CD4-positive, alpha-beta T cell treated with Interferon gamma for 1 hour (primary cell): Measurements from ENCODE around the gene ZBTB6.
A peak's percentile ranks its signal among the peaks of the same experiment; 100 is the strongest.
"Not testable (repeated sequence)": the region's sequence is repeated elsewhere in the genome, so short reads cannot be mapped to it uniquely, and the experiment has no call there.

ENCODE experiments used
- DNase-seq: peaks from one replicate; pipeline ENCODE4 v3.0.0-alpha.2; 2020

Gene ZBTB6

DNA sequence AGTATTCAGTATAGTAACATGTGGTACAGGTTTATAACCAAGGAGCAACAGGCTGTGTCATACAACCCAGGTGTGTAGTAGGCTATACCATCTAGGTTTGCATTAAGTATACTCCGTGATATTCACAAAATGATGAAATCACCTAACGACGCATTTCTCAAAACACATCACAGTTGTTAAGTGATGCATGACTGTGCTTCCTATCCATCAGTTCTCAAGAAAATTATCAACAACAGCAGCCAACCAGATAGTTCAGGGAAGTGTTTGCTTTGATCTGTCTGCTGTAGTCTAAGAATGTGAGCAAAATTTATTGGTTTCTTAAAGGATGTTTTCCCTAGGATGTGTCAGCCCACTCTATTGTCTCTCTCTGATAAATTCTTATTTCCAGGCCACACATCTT, 10.8 kb upstream of the ZBTB6 start:
- no peak for DNase-seq

DNA sequence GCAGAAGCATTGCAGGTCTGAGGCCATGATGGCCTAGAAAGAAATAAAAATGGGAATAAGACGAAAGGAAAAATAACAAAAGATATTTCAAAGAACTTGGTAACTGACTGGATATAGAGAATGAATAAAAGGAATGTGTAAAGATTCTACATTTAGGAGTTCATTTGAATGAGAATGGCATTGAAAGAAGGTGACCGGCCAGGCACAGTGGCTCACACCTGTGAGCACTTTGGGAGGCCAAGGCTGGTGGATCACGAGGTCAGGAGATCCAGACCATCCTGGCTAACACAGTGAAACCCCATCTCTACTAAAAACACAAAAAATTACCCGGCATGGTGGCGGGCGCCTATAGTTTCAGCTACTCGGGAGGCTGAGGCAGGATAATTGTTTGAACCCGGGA, 9.6 kb upstream of the ZBTB6 start:
- DNase-seq, result no peak

DNA sequence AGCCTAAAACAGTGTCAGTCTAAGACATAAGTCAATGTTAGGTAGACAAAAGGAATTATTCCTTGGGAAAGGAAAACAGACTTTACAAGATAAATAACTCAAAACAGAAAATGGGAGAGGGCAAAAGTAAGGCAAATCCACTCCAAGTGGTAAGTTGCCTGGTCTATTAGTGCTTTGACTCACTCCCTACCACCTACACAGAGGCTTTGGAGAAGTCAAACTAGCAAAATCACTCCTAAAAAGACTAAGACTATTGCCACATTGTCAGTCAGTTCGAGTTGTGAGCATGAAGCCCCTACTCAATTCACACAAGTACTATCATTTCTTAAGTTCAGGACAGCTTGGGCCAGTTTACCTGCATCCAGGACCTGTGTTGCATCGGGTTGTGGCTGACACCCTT, 5.2 kb upstream of the ZBTB6 start:
- DNase-seq, result no peak

DNA sequence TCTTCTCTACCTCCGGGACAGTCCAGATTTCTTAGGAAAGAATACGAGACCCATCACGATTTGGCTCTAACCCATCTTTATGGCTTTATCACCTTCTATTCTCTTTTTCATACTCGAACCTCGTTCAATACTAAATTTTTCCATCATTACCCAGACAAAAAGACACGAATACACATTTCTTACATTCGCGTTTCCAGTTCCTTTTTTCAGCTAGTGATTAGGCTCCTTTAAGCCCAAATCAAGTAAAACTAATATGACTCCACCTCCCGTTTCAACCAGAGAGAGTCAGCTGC, 506 bp downstream of the ZBTB6 start:
- DNase-seq, result no peak

DNA sequence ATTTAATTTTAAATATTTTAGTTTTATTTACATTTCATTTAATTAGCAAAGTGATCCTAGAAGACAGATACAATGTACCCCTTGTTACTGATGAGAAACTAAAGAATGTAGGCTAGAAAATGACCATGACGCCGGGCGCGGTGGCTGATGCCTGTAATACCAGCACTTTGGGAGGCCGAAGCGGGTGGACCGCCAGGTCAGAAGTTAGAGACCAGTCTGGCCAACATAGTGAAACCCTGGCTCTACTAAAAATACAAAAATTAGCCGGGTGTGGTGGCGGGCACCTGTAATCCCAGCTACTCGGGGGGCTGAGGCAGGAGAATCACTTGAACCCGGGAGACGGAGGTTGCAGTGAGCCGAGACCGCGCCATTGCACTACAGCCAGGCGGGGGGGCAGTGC, 7.0 kb downstream of the ZBTB6 start:
- DNase-seq, result not testable (repeated sequence)

DNA sequence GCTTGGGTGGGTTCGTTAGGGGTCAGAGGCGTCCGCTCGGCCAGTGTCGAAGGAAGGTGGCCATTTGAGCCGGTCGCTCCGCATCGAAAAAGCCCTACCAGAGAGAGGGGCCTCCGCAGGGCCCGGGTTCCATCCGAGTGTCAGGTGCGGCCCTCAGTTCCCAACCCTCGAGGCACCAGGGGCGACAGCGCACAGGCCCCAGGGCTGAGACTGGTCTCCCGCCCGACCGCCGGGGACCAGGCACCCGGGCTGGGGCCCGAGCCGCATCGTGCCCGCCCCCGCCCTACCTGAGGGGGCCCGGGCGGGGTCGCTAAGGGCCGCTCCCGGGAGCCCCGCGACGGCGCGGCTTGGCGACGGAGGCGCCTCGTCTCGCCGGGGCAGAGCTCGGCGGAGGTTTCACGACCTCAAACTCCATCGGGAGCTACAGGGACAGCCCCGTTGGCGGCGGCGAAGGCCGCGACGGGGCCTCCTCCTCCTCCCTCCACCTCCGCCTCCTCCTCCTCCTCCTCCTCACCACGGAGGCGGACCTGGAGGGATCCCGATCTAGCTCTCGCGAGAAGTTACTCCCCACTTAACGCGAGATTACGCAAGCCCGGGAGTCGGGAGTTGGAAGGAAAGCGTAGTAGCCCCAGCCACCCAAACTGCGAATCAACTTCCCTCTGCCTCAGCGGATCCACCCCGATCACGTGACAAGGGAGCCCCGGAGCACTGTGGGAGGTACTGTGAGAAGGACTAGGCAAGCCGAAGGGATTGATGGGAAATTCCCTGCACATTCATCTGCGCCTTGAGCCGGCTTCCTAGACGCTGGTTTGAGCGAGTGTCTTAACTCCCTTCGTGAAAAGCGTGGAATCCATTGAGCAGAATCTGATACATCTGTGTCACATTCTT, 8.1 kb downstream of the ZBTB6 start, which contains the start of gene RC3H2:
Gene RC3H2 (minus strand): TSS at position 537 of the 888 bp plus-strand sequence. CDS start 7,850 bp downstream, outside the sequence.
- DNase-seq, result peak; percentile 99

DNA sequence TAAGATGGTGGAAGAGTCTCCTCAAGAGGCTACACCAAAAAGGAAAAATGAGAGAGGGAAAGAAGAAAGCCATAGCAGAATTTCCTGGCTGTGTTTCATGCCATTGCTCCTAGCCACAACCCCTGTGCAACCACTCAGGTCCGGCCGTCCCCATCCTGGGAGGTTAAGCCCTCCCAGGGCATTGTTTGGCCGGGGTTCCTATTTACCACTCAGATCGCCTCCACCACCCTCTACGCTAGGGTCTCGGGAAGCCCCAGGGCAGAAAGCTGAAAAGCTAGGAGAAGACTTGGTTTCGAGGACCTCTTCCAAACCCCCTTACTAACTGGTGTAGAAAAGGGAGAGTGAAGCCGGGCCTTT, 8.7 kb downstream of the ZBTB6 start:
- DNase-seq, result peak; percentile 7

DNA sequence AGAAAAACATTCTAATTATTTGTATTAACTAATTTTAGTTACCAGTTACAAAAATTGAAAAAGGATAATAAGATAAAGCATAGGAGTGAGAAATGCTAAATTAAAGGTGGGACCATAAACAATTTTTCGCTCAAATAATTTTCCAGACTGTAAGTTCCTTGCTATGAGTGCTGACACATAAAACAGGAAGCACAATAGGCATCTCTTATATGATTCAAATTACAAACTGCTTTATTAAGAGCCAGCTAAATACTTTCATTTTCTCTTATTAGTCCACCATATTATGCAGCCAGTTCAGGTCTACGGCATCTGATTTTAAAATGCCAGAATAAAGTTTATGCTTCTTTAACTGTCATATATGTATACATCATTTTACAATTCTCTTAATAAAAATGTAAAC, 12.3 kb downstream of the ZBTB6 start:
- no peak for DNase-seq

DNA sequence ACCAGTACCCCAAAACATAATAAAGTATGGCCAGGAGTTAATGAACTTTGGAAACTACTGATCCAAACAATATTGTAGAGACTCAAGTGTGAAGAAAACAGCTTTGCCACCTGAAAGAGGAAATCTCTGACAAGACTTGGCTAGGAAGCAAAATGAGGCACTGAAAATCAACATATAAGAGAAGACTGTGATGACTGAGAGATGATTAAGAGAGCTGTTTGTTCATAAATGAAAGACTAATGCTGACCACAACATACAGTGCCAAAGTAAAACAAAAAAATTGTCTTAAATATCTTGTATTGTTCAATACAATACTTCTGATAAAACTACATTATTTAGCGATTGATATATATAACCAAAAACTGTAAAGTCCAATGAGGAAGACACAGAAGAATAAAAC, 15.2 kb downstream of the ZBTB6 start:
- DNase-seq, result no peak

DNA sequence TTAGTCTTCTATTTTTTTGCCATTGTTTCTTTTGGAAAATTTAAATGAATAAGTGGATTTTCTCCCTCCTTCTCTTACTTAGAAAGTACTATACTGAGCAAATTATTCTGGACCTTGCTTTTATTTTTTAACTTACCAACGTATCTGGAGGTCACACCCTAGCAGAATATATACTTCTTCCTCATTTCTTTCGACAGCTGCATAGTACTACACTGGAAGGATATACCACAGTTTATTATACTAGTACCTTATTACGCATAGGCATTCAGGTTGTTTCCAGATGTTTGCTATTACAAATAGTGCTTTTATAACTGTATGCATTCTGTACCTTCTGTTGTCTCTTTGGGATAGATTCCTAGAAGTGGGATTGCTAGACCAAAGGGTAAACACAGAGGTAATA, 24.6 kb downstream of the ZBTB6 start:
- DNase-seq, result no peak

DNA sequence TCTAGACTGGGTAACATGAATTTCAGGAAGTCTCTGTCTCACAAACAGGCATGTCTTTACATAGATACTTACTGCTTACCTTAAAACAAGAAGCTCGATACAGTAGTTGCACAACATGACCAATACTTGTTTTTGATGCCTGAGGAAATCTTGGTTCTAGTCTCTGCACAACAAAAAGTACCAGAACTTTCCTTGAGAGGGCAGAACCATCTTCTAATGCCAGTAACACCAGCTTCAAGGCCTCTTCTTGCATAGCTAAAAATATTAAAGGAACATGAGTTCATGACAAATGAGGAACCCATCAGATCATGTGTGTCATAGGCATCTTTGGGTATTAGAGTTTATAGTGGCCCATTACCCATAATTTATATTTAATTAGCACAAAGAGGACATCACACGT, 30.0 kb downstream of the ZBTB6 start:
- DNase-seq, result no peak

DNA sequence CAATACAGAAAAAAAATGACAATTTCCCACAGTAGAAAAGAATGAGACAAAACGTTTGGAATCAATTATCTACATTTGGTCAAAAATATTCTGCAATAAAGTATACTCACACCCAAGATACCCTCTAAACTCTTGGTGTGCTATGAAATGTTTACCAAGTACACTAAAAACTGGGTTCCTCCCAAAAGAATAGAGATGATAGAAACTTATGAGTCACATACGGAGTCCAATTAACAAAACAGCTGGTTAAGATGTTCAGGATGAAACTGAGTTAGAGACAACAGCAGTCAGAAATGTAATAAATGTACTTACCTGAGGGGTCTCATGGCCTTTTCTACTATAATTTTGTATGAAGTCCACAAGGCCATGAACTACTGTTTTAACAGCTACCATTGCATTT, 33.7 kb downstream of the ZBTB6 start:
- DNase-seq, result no peak

DNA sequence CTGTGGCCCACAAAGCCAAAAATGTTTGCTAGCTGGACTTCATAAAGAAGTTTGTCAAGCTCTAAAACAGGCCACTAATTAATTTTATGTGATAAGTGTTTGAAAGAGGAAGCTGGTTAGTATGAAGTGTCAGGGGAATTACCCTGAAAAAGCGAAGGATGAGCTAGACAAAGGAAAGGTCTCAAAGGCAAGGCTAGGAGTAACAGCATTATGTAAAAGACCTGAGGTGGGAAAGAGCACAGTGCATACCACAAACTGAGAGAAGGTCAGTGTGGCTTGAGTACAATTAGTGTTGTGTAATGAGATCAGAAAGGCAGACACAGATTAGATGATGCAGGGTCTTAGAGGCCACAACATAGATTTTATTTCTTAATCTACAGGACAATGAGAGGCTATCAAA, 37.6 kb downstream of the ZBTB6 start:
- no peak for DNase-seq

DNA sequence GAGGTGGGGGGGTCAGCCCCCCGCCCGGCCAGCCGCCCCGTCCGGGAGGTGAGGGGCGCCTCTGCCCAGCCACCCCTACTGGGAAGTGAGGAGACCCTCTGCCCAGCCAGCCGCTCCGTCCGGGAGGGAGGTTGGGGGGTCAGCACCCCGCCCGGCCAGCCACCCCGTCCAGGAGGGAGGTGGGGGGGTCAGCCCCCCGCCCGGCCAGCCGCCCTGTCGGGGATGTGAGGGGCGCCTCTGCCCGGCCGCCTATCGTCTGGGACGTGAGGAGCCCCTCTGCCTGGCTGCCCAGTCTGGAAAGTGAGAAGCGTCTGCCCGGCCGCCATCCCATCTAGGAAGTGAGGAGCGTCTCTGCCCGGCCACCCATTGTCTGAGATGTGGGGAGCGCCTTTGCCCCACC, 45.8 kb downstream of the ZBTB6 start:
- DNase-seq, result not testable (repeated sequence)

DNA sequence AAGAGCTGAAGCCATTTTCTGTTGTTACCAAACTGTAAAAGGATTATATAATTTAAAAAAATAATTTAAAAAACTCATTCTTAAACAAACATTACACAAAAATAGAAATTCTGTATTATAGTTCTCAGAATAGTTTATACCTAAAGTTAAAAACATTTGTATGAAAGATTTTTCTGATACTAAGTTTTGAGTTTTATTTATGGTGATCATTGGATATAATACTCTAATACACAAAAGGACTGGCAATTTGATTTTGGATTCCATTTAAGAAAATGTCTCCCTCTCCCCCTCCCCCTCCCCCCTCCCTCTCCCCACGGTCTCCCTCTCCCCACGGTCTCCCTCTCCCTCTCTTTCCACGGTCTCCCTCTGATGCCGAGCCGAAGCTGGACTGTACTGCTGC, 47.0 kb downstream of the ZBTB6 start:
- DNase-seq, result no peak

DNA sequence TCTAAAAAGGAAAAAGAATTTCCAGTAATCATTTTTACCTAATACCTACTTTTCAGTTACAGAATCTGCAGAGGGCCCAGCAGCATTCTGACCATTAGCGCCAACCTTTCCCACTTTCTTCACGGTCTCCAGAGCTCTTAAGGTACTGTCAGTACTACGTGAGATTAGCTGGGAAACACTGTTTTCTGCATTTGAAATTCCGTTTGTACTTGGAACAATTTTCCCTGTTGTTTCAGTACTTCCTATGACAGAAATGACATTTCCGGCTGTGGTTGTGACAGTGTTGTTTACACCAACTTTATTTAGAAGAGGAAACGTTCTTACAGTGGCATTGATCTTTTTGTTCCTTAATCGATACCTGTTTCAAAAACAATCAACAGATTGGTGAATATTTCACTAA, 47.8 kb downstream of the ZBTB6 start:
- DNase-seq, result no peak

DNA sequence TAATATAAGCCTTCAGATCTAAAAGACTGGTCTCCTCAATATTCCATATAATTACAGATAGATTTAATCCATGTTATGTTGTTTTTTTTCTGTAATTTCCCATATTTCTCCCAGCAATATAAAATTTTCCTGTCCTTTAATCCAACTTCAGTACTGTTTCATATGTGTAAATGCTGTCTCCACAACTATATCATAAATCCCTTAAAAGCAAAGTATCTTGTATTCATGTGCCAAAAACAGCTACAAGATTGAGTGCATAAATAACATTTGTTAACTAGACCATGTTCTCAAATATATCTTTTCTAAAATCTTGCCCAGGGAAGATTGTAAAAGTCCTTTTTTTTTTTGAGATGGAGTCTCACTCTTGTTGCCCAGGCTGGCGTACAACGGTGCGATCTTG, 49.7 kb downstream of the ZBTB6 start:
- no peak for DNase-seq

DNA sequence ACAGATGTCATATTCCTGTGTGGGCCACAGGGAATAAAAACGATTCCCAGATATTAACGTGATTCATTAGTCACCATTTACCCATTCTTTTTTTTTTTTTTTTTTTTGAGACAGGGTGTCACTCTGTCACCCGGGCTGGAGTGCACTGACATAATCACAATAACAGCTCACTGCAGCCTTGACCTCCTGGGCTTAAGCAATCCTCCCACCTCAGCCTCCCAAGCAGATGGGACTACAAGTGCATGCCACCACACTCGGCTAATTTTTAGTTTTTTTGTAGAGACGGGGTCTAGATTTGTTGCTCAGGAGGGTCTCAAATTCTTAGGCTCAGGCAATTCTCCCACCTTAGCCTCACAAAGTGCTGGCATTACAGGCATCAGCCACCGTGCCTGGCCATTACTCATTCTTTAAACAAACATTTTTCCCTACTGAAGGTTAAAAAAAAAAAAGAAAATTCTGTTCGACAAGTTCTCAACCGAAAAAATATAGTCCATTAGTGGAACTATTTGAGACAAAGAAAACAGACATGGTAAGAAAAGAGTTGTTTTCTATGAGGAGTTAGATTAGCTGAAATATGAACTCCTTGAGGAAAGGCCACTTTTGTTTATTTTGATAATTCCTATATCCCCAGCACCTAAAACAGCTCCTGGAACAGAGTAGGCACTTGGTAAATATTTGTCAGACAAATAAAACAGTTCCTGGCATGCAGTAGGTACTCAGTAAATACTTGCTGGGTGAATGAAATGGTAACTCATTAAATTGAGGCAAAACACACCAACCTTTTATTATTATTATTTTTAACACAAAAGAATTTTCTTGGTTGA, 52.6 kb downstream of the ZBTB6 start:
- DNase-seq, result no peak
